Activated CD4-positive, alpha-beta T cell treated with anti-CD3 and anti-CD28 coated beads, Interleukin-2, amount 50 U/mL, for 16 hours (primary cell): Measurements from ENCODE around the gene PSMA2.
A peak's percentile ranks its signal among the peaks of the same experiment; 100 is the strongest.

Experiments
- DNase-seq: peaks from one replicate; pipeline ENCODE4 v3.0.0-alpha.2; 2020

The PSMA2 gene

GRCh38 chr7:42931834-42932651 lies at the start of gene PSMA2, which contains the start of gene MRPL32:
Gene PSMA2 (minus strand): TSS chr7:42932174. CDS start chr7:42932158, 16 bp downstream.
Gene MRPL32 (plus strand): TSS chr7:42932376. CDS start chr7:42932387, 11 bp downstream.
- DNase-seq = peak; percentile 98

DNA sequence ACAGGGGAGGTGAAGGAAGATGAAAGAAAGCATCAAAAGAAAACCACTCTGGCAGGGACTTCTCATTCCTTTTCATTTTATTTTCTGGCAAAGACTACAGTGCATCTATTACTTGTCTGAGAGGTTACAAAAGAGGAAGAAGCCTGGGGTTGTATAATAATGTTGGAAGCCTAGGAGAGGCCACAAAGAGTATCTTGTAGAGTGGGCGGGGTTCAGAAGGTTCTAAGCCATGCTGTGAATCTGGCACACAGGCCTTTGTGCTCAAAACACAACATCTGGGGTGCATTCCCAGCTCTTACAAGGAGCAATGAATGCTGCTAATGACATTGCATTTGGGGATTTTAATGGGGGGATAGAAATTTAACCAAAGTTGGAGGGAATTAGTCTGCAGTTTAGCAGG lies 49.6 kb upstream of the PSMA2 start:
- DNase-seq = no peak

GRCh38 chr7:42980514-42980913 lies 48.5 kb upstream of the PSMA2 start:
- no peak for DNase-seq

GRCh38 chr7:42980084-42980483 lies 48.1 kb upstream of the PSMA2 start:
- no peak for DNase-seq

- DNase-seq = no peak
These were observed 46.5 kb upstream of the PSMA2 start for GRCh38 chr7:42978496-42978895.

DNA sequence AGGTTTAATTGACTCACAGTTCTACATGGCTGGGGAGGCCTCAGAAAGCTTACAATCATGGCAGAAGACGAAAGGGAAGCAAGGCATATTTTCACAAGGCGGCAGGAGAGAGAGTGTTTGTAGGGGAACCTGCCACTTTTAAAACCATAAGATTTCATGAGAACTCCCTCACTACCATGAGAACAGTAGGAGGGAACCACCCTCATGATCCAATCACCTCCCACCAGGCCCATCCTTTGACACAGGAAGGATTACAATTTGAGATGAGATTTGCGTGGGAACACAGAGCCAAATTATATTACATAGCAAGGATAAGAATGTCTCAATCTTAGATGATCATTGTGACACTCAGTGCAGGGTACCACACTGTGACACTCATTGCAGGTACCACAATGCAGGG lies 44.4 kb upstream of the PSMA2 start:
- no peak for DNase-seq

DNA sequence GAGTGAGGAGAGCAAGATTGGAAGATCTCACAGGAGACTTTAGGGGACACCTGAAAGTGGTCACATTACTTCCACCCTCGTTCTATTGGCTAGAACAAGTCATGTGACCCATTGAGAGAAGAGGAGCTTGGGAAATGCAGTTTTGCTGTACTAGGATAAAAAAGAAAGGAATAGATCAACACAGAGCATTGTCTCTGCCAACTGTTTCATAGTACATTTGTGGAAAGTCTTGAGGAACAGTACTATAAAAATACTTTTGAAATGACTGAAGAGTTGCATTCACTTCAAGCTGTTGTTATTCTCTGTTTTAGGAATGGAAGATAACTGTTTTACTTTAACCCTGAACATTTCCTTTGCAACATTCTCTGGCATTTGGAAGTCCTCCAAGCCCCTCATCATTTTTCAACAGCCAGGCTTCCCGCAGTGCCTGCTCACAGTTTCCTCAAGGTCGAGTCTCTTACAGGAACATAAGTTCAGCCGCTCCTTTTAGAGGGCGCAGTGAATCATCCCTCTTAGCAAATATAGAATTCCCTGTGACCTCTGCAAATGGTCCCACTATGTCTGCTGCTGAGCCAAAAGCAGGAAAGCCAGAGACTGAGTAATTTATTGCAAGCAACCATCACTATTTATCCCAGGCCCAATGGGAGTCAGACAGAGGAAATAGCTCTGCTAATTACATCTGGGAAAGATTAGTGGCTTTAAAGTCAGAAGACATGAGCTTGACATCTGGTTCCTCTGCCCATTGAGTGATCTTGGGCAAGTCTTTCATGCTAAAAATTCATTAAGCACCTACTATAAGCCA lies 40.9 kb upstream of the PSMA2 start:
- DNase-seq = no peak

- DNase-seq = no peak
These were observed 35.4 kb upstream of the PSMA2 start for GRCh38 chr7:42967391-42967790.

DNA sequence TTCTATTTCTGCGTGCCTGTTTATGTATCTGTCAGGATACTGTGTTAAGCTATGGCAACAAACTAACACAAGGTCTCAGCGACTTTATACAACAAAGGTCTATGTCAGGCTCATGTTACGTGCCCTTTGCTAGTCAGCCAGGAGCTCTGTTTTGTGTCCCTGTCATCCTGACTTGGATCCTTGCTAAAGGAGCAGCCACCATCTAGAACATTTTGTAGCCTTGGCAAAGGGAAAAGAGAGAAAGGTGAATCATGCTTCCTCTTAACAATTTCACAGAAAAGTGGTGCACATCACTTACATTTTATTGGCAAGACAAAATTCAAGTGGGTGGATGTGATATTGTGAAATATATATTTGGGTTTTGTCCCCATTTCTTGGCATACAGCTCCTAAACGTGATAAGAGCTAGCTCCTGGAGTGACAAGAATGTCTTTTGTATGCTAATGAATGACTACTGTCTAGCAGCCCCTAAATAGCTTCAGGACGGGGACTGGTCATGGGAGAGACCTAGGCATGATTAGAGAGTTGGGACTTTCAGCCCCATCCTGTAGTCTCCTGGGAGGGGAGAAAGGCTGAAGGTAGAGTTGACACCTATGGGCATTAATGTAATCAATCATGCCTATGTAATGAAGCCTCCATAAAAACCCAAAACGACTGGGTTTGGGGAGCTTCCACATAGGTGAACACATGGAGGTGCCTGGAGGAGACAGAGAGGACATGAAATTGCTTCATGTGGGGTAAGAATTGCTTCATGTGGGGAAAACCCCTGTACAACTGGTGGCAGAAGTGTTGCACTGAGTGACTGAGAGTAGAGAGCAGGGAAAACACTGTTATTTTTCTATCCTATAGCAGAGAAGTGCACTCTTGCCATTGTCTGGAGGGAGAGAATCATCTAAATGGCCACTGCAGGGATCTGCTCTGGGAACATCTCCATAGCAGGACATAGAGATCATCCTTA lies 33.2 kb upstream of the PSMA2 start:
- DNase-seq = peak; percentile 25

- no peak for DNase-seq
These were observed 32.3 kb upstream of the PSMA2 start for GRCh38 chr7:42964293-42964692.

DNA sequence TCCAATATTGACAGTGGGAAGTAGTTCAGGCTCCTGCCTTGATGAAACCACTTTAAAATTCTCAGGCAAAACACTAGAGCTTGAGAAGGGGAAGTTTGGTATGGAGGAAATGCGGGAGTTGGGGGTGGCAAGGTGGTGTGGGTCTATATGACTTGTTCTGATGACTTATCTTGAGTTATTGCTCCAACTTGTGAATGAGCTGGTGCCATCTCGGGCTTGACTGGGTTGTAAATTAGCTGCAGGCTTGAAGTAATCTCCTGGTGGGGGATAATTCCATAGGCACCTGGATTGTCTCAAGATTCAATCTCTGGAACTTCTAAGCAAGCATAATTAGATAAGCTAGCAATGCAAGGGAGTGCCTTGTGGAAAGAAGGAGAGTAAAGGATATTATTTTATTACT lies 29.2 kb upstream of the PSMA2 start:
- no peak for DNase-seq

- DNase-seq = no peak
These were observed 28.8 kb upstream of the PSMA2 start for GRCh38 chr7:42960762-42961161.

- no peak for DNase-seq
These were observed 27.6 kb upstream of the PSMA2 start for GRCh38 chr7:42959549-42959948.

DNA sequence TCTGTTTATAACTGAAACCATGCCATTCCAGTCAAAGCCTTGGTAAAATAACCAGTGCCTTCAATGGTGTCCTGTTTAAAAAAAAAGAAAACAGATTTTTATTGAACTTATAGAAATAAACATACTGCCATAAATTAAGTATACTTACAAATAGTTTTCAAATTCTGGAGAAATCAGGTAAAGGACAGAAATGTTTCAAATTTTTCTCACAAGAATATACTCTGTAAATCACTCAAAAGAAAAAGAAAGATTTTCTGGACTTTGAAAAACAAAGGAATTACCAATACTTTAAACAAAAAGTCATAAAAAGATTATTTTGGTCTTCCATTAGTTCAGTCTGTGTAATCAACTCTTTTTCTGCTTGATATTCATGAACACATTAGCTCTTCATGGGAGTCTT lies 24.1 kb upstream of the PSMA2 start:
- DNase-seq = no peak

DNA sequence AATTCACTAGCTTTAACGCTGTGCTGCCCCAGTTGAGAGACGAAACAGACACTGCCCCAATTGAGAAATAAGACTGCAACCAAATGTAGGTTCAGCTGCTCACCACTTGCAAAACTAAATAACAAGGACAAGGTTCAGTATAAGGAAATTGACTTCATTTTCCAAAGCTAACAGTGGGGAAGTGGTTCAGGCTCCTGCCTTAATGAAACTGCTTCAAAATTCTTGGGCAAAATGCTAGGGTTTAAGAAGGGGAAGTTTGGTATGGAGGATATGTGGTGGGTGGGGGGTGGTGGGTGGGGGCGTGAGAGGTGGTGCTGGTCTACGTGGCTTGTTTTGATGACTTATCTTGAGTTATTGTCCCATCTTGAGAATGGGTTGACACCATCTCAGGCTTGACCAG lies 22.0 kb upstream of the PSMA2 start:
- DNase-seq = no peak

DNA sequence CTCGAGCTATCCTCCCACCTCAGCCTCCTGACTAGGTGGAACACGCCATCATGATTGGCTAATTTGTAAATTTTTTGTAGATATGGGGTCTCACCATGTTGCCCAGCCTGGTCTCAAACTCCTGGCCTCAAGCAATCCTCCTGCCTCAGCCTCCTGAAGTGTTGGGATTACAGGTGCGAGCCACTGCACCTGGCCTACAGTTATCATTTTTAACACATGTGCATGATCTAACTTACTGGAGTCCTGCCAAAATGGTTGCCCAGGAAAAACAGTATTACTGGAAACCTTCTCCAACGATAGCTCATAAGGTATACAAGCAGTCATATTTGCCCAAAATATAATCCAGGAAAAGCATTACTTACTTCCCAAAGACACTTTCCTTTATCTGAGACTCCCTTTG lies 20.4 kb upstream of the PSMA2 start:
- DNase-seq = no peak

DNA sequence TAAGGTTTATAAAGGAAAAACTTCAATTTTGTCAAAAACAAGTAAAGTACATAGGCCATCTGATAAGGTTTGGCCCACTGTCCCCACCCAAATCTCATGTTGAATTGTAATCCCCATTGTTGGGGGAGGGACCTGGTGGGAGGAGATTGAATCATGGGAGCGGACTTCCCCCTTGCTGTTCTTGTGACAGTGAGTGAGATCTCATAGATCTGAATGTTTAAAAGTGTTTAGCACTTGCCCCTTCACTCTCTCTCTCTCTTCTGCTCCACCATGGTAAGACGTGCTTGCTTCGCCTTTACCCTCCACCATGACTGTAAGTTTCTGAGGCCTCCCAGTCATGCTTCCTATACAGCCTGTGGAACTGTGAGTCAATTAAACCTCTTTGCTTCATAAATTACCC lies 18.4 kb upstream of the PSMA2 start:
- DNase-seq = no peak

GRCh38 chr7:42947521-42947920 lies 15.5 kb upstream of the PSMA2 start:
- DNase-seq = no peak

DNA sequence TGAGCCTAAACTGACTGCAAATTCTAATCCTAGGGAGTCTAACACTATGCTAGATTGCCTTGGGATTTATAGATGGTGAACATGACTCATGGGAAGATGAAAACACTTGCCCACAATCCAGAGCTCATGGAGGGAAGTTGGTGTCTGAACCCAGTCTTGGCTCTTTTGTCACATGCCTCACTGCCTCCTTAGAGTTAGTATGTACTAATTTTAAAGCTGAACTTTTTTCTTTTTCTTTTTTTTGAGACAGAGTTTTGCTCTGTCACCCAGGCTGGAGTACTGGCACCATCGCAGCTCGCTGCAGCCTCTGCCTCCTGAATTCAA lies 14.6 kb upstream of the PSMA2 start:
- DNase-seq = no peak

DNA sequence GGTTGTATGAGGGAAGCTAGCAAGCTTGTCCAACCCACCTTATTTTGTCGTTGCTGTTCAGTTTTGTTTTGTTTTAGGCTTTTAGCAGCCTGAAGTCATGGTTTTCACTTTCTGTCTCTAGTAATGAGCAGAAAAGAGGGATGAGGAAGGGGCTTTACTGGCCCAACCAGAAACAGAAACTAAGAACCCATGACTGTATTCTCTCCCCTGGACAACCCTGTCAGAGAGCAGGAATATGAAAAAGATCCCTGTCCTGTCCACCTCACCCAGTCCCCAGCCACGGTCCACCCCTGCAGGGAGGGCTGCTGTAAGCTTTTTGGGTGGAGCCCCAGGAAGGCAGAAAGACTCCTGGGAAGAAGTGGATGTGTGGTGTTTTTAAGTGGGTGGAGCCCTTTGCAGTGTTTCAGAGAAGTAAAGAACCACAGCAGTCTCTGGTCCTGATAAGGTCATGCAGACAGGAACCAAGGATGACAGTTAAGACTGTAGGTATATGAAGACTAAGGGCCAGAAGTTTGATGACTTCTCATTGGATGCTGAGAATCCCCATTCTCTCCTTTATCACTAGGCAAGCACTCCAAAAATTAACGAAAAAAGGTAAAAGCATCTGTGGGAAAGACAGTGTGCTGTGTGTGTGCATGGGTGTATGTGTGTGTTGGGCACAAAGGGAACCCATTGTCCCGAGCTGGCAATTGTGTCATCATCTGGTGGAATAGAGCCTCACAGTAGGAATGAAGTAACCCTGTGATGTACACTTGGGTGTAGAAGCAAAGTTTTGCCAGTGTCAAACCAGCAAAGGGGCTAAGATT lies 14.1 kb upstream of the PSMA2 start:
- DNase-seq = no peak

DNA sequence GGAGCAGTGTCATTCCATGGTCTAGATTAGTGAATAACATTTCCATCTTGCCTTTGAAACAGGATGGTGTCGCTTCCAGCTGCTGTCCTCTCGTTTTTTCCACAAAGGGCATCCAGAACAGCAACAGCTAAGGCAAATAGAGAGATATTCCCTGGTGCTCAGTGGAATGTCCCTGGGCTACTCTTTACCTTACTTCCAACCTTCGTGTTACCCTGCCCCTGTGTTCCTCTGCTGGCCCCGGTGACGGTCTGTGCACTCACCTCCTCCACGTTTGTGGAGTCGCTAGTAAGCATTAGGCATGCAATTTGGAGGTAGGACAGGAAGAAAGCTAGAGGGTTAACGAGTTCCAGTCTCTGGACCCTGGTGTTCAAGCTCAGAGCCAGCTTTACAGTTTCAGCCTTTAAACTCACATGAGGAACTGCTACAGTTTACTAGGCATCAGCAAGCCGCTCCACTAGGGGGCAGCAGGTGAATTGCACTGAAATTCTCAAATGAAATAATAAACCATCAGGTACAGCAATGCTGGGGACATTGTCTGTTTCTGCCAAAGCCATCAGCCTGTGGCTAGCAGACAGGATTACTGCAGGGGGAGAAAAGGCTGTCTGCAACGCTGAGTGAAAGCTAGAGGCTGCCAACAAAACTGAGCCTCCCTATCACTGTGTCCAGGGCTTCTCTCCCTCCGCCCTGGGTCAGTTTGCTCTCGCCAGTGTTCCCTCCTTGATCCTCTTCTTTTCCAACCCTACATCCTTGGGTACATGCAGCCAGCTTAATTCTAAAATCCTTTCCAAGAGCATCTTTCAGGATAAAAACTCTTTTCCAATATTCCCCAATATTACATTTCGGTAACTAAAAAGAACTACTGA lies 9.2 kb upstream of the PSMA2 start:
- peak; percentile 71 for DNase-seq
